Sciatic nerve (tissue), 2 donors: ENCODE results near the gene NUP93. TPM values are rescaled to one million over a fixed set of nuclear protein-coding genes. Genes with fewer than 3 reads are reported as not detected.
A peak's percentile ranks its signal among the peaks of the same experiment; 100 is the strongest.
"Not testable (repeated sequence)": the region's sequence is repeated elsewhere in the genome, so short reads cannot be mapped to it uniquely, and the experiment has no call there.

Source experiments
- ATAC-seq: fragments of 200-7000 bp; cut with Tn5 transposase; one replicate; pipeline ENCODE4 v1.9.1; 2020; ENCODE audit warnings: mild to moderate bottlenecking, moderate library complexity
- DNase-seq: peaks from one replicate; pipeline ENCODE4 v3.0.0-alpha.2; 2020; ENCODE audit warnings: low spot score
- intact Hi-C: fragments of 100-400 bp; cut with DNase I; formaldehyde crosslinking; loops from one replicate; pipeline ENCODE4 v1.14.2; 2022
- total RNA-seq: library from RNA; stranded (reverse); fragmentation: NEBNext Ultra II Directional; extraction: Animal tissue kit (Norgen Biotek cat#: 25700); gene quantifications from one replicate; pipeline ENCODE4 v1.2.1, GENCODE V29; 2021
- donor health status: DM: no; HTN: no; CAD: no.
- donor health status: DM: no; HTN: no; CAD: no.

The NUP93 gene
- total RNA-seq, 1 donor from 2014 or later, result 74.0 TPM

DNA sequence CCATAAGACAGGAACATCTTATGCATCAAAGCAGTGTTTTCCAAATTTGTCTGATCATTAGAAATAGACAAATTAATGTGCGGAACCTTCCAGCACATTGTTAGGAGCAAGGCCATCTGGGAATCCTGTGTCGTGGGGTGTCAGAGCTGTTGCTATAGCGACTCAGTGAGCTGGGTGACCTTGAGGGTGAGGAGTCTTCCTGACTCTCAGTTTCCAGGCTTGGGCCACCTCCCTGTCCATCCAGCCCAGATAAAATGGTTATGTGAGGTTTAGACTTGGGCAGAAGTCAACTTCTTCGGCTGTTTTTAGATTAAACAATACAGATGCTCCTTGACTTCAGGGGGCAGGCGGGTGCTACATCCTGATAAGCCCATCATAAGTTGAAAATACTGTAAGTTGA is 27.1 kb upstream of the NUP93 start:
- intact Hi-C loops, result loop anchor here (5.0 to 10.0 kb wide), 3 partner anchors 128 to 368 kb away; no protein-coding TSS in a partner anchor
- ATAC-seq (no peak), DNase-seq (no peak)

DNA sequence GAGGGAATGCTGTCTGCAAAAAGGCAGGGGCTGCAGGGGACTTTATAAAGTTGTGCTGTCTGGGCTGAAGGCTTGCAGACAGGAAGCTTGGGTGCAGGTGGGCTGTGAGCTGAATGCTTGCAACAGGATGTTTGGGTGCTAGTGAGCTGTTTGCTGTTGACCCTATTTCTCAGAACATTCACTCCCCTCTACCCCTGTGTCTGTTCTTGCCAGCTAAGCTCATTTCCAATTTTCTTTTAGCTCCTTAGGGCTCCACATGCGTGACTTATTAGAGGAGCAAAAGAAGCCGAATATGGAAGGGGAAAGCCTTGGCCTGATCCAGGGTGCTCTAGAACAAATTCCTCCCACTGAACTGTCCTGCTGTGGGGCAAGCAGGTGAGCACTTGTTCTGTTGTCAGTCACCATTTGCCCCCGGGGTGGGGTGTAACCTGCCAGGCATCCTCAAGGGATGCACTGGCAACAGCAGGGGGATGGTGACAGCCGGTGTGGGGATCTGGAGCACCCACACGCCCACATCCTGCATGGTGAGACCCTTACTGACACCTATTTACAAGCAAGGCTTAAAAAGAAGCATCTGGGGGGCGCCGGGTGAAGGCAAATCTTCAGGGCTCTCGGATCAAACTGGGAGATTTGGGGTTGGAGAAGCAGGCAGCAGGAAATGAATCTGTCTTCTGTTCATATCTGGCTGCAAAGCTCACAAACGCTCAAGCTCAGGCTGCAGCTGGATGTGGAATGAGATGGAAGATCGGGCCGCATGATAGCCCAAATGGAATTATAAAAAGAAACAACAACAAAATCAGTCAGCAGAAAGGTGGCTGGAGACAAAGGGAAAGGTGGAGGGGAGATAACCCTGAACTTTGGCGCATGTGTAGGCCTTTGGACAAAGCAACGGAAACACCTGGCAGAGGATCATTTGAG is 21.1 kb upstream of the NUP93 start:
- DNase-seq (no peak), ATAC-seq (no peak)
- intact Hi-C loops, result loop anchor here (10.0 kb wide), 2 partner anchors 134 to 374 kb away; no protein-coding TSS in a partner anchor

DNA sequence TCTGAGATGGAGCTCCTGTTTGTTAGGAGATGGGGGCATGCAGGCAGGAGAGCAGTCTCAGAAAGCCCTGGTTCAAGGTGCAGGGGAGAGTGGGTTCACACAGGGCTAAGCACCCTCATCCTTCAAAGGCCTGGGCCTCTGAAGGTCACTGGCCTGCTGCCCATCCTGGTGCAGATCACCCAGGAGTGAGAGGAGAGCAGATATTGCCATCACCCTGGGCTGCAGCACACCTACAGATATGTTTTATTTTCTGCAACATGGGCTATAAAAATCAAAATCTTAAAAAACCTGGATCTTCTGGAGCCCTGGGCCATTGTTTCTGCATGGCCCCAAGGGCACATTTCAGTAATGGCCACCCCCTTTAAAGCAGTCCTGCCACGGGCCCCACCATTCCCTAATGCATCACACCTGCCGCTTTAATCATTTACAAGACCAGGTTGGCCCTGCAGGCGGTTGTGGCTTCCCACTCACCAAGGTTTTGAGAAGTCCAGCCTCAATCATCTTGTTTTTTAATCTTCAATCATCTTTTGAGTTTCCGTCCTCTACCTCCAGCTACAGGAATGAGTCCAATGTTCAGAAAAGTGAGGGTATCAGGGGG is 20.4 kb upstream of the NUP93 start:
- DNase-seq (no peak), ATAC-seq (no peak)
- intact Hi-C loops, result loop anchor here (10.0 kb wide), 2 partner anchors 135 to 375 kb away; no protein-coding TSS in a partner anchor

DNA sequence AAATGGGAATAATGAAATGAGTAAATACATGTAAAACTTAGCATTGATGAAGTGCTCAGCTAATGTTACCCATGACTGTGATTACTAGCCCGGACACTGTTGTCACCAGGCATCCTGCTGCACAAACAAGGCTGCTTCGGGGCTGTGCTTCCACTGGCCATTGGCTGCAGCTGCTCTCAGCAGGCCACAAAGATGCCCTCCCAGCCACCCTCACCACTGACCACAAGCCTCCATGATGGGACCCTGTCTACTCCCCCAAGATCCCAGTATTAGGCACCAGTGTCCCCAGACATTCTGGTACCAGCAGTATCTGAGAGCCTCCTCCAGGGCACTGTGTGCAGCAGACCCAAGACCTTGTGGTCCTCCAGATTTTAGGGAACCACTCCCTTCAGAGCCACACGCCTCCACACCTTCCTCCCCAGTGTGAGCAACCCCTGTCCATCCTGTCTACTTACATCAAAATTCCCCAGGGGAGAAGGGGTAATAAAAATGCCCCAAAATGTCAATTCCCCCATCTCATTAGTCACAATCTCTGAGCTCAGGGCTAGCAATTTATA is 19.7 kb upstream of the NUP93 start:
- intact Hi-C loops, result no loop called here

DNA sequence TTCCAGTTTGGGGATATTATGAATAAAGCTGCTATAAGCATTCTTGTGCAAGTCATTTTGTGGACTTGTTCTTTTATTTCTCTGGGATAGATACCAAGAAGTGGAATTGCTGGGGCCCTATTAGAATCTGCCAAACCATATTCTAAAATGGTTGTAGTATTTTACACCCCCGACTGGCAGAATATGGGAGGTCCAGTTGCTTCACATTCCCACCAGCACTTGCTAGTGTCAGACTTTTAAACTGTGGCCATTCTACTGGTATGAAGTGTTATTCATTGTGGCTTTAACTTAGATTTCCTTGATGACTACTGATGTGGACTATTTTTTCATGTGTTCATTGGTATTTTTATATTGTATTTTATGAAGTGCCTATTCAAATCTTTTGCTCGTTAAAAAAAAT is 18.1 kb upstream of the NUP93 start:
- intact Hi-C loops, result no loop called here
- ATAC-seq (no peak), DNase-seq (no peak)

More for the DNA sequence above, 19.7 kb upstream of the NUP93 start:
- ATAC-seq, result no peak
- DNase-seq, result no peak

DNA sequence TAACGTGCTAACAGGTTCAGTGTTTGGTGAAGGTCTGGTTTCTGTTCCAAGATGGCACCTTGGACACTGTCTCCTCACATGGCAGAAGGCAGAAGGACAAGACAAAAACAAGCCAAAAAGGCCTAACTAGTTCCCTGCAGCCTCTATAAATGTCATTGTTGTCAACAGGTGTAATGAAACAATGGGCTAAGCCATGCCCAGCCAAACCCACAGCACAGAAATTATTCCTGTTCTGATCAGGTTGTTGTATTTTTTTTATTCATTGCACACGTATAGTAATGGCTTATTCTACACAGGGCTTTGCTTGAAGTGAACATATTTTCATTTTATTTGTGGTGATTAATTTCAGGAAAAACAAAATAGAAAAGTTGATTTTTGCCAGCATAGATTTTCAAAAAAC is 16.1 kb upstream of the NUP93 start:
- DNase-seq (no peak), ATAC-seq (no peak)
- intact Hi-C loops, result no loop called here

DNA sequence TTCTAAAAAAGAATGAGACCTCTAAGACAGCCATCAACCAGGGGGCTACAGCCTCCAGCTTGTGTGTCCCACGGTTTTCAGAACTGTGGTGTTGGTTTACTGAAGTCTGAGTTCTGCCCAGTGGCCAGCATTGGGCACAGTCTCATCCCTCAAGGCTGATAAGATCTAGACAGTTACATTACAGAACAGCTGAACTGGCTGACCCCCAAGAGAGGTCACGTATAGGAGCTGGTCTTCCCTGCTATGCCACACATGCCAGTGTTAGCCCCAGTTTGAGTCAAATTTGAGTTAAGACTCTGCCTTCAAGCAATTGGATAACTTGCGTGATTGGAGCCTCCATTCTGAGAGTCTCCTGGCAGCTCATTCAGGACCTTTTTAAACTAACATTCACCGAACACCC is 14.8 kb upstream of the NUP93 start:
- DNase-seq, result no peak
- no peak for ATAC-seq
- intact Hi-C loops, result no loop called here

GRCh38 chr16:56716761-56717160 is 13.2 kb upstream of the NUP93 start:
- ATAC-seq, result no peak
- DNase-seq, result no peak
- intact Hi-C loops, result no loop called here

GRCh38 chr16:56717532-56717931 is 12.4 kb upstream of the NUP93 start:
- intact Hi-C loops, ATAC-seq, DNase-seq: not testable (repeated sequence)

GRCh38 chr16:56722200-56722842 is 7.6 kb upstream of the NUP93 start:
- no peak for ATAC-seq
- no peak for DNase-seq
- intact Hi-C loops, result no loop called here

DNA sequence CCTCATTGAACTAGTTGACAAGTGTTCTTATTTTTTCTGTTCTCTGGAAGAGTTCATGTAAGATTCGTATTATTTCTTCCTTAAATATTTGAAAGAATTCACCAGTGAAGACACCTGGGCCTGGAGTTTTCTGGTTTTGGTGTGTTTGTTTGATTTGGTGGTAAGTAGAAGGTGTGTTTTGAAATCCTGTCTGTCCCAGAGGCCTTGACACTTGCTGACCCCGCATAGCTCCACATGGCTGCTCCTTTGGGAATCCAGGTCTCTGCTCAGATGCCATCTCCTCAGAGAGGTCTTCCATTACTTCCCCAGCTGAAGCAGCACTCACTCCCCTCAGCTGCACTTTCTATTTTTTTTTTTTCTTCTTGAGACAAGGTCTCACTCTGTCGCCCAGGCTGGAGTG is 5.7 kb upstream of the NUP93 start:
- intact Hi-C loops, result no loop called here
- ATAC-seq (no peak), DNase-seq (no peak)

- no peak for ATAC-seq
- DNase-seq, result no peak
- intact Hi-C loops, result no loop called here
Measured at GRCh38 chr16:56726283-56726682, 3.6 kb upstream of the NUP93 start.

DNA sequence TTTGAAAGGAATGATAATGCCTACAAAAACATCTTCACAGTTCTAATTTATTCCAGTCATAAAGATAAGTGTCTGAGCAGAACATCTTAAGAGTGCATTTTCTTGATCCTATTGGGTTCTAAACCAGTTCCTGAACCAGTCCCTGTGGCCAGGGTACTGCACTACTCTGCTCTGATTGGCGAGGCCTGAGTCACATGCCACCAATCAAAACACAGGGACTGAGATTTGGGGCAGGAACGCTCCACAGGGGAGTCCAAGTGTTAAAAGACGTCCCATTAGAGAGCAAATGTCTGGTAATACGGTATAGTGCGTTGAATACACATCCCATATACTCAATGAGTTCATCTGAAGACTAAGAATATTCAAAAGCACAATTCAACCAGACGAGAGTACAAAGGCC is 3.0 kb upstream of the NUP93 start:
- intact Hi-C loops, result no loop called here
- no peak for DNase-seq
- ATAC-seq, result no peak

GRCh38 chr16:56728027-56728426 is 1.9 kb upstream of the NUP93 start:
- ATAC-seq, result no peak
- intact Hi-C loops, result no loop called here

GRCh38 chr16:56728980-56729734 is 772 bp upstream of the NUP93 start:
- DNase-seq, result no peak
- peak; percentile 44 for ATAC-seq
- intact Hi-C loops, result no loop called here

More at GRCh38 chr16:56728027-56728426, 1.9 kb upstream of the NUP93 start:
- DNase-seq, result no peak

DNA sequence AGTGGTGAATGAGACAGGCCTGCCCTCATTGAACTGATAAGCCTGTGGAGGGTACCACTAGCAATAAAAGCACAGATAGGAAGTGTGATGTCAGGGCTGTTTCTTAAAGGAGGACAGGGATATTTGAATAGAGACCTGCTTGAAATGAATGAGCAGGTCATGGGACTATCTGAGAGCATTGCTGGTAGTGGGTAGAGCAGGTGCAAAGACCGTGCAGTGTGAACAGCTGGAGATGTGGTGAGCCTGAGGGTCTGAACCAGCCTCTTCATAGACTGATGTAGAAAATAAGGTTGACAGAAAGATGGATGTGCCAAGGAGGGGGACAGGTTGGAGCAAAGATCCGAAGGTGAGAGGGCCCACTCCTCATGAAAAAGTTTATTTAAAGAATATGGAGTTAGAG is 2.4 kb downstream of the NUP93 start:
- DNase-seq (no peak), ATAC-seq (no peak)
- intact Hi-C loops, result no loop called here

GRCh38 chr16:56732832-56733231 is 2.9 kb downstream of the NUP93 start:
- DNase-seq (no peak), ATAC-seq (no peak)
- intact Hi-C loops, result no loop called here

DNA sequence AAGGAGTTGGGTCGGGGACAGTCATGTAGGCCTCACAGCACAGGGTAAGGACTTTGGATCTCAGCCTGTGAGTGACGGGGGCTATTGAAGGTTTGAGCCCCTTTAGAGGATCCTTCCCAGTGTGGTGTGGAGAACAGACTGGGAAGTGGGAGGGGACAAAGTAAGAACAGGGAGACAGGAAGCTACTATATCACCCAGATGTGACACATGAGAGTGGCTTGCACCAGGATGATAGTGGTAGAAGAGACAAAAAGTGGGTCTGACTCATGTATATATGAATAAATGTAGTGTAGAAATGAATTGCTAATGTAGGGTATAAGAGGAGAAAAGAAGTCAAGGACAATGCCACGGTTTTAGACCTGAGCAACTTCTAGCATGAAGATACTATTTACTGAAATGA is 4.5 kb downstream of the NUP93 start:
- ATAC-seq (no peak), DNase-seq (no peak)
- intact Hi-C loops, result no loop called here

GRCh38 chr16:56736476-56736875 is 6.5 kb downstream of the NUP93 start:
- ATAC-seq (no peak), DNase-seq (no peak)
- intact Hi-C loops, result no loop called here
